ENCODE results near the gene IFTAP.

Gene IFTAP

DNA sequence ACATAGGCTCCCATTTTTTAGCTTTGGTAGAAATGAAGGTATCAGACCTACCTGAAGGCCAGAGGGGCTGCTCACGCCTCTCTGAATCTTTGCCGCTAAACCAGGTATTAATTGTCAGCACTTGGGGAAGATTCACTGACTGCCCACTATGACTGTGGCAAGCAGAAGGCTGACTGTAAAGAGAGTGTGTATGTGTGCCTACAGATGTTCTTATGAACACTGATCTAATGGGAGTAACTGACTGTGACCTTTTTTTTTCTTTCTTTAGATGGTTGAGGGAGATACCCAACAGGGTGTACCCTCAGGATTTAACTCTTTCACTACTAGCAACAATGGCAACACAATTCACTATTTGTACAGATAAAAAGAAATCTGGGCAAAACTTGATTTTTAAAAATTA lies 3.7 kb downstream of the IFTAP start, which contains the start of gene RAG2:
Gene RAG2 (minus strand): TSS at position 186 of the 400 bp plus-strand sequence. CDS start 4,068 bp downstream, outside the sequence.
- DNase-seq (ENCODE audit: low read depth) = no peak

DNA sequence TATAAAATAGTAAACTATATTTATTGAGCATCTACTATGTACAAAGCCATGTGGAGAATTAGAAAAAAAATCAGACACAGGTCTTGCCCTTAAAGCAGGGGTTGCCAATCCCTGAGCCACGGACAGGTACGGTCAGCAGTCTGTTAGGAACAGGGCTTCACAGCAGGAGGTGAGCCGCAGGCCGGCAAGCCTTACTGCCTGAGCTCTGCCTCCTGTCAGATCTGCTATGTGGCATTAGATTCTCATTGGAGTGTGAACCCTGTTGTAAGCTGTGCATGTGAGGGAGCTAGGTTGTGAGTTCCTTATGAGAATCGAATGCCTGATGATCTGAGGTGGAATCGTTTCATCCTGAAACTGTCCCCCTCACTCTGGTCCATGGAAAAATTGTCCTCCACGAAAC lies 5.9 kb downstream of the IFTAP start:
- no peak for DNase-seq (ENCODE audit: low read depth)

DNA sequence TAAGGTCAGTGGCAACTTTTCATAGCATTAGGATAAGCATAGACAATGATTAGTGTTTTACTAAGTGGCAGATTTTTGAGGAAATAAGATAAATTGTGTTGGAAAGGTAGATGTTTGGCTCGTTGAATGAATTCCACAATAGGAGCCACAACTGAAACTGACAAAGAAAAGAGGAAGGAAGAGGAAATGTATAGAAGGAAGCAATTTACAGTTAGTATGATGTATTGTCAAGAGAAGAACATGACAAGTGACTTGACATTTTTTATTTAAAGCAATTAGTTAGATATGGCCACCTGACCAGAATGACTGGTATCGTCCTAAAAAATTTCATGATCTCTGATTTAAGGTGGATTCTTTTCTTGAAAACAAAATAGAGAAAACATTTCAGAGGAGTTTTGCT lies 6.9 kb downstream of the IFTAP start:
- DNase-seq (ENCODE audit: low read depth) = no peak

- DNase-seq (ENCODE audit: low read depth) = no peak
Observed at GRCh38 chr11:36602135-36602534, 7.8 kb downstream of the IFTAP start.

GRCh38 chr11:36605221-36606216 lies 11.2 kb downstream of the IFTAP start:
- DNase-seq (ENCODE audit: low read depth) = no peak

GRCh38 chr11:36608491-36609199 lies 14.3 kb downstream of the IFTAP start:
- DNase-seq (ENCODE audit: low read depth) = no peak

DNA sequence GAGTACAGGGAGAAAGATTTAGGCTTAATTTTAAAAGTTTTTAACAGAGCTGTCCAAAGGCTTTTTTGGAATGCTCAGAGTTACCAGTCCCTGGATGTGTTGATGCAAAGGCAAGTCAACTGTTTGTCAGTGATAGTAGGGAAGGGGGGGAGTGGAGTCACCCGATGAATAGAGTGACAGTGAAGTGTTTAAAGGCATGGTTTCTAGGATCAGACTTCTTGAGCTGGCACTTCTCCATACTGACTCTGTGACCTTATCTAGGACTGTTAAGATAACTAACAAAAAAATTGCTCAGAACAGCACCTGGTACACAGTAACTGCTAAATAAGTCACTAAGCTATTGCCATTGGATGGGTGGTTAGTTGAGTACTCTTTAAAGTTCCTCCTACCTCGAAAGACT lies 15.1 kb downstream of the IFTAP start:
- no peak for DNase-seq (ENCODE audit: low read depth)

GRCh38 chr11:36615826-36616225 lies 21.5 kb downstream of the IFTAP start:
- no peak for DNase-seq (ENCODE audit: low read depth)

GRCh38 chr11:36617543-36618362 lies 23.5 kb downstream of the IFTAP start:
- no peak for DNase-seq (ENCODE audit: low read depth)

GRCh38 chr11:36618363-36619047 lies 24.2 kb downstream of the IFTAP start:
- DNase-seq (ENCODE audit: low read depth) = no peak

GRCh38 chr11:36619502-36619901 lies 25.2 kb downstream of the IFTAP start:
- no peak for DNase-seq (ENCODE audit: low read depth)

DNA sequence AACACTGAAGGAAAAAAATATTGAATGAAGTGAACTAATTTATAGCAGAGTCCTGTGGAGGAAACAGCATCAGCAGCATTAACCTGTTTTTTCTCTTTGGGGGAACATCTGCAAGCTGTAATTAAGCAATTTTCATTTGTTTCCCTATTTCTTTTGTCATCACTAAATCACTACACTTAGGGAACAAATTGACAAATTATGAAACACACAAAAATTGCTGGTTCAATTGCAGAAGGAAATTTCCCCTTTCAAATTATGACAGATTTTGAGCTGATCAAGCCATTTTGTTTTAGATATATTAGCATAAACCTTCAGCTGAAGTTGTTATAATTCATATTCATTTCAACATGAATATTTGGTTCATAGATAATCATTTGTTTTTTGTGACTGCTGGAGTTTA lies 25.9 kb downstream of the IFTAP start:
- DNase-seq (ENCODE audit: low read depth) = no peak

GRCh38 chr11:36622431-36623136 lies 28.3 kb downstream of the IFTAP start:
- DNase-seq (ENCODE audit: low read depth) = peak; percentile 14

DNA sequence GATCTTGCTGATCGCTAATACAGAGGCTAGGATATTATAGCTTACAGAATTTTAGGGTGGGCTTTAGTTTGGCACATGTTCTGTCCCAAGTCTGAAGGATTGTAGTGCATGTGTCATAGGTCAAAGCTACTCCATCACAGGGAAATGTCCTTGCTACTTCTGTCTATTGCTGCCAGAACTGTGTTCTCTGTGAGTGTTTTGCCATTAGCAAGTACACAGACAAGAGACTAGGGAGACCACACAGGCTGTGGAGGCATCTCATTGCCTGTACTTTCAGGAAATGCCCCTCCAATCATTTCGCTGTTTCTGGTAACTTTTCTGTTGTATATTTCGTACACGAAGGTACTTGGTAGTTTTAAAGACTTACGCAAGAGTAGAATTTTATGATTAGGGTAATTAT lies 29.2 kb downstream of the IFTAP start:
- no peak for DNase-seq (ENCODE audit: low read depth)

GRCh38 chr11:36627006-36627405 lies 32.7 kb downstream of the IFTAP start:
- DNase-seq (ENCODE audit: low read depth) = no peak

- no peak for DNase-seq (ENCODE audit: low read depth)
Observed at GRCh38 chr11:36627471-36627870, 33.2 kb downstream of the IFTAP start.

DNA sequence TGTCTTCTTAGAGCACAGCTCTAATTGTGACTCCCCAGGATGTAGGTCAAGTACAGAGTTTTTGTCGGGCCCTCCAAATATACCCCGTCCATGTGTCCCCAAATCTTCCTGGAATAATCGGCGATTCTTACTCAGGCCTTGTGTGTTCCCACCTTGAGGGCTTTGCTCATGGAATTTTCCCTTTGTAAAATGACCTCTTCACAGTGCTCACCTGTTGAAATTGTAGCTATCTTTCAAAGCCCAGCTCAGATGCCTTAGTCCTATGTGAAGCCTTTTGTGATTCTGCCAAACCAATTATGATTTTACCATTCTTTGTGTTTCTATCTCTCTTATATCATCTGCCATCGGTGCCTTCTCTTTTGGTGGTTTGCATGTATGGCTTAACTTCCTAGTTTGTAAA lies 33.8 kb downstream of the IFTAP start:
- no peak for DNase-seq (ENCODE audit: low read depth)

- no peak for DNase-seq (ENCODE audit: low read depth)
Observed at GRCh38 chr11:36628765-36629244, 34.5 kb downstream of the IFTAP start.

- no peak for DNase-seq (ENCODE audit: low read depth)
Observed at GRCh38 chr11:36631774-36632173, 37.5 kb downstream of the IFTAP start.

GRCh38 chr11:36635066-36635862 lies 41.0 kb downstream of the IFTAP start:
- no peak for DNase-seq (ENCODE audit: low read depth)

Data from HS-5 (cell line).